Astrocyte (in vitro differentiated cells and primary cell): Measurements from ENCODE around the gene DUSP3.

Experiments
- EZH2 ChIP-seq: IDR thresholded peaks from 2 replicates; pipeline ENCODE4 v1.6.1; 2012; ENCODE audit warnings: mild to moderate bottlenecking, low read length, inconsistent platforms; ENCODE audit not compliant: insufficient read depth
- TF ChIP-seq, protein P1 (sequence below): IDR thresholded peaks from 2 replicates; pipeline ENCODE4 v1.5.1; 2011; ENCODE audit warnings: low read depth, mild to moderate bottlenecking, inconsistent platforms, low read length, moderate library complexity; ENCODE audit not compliant: insufficient read depth

DNA sequence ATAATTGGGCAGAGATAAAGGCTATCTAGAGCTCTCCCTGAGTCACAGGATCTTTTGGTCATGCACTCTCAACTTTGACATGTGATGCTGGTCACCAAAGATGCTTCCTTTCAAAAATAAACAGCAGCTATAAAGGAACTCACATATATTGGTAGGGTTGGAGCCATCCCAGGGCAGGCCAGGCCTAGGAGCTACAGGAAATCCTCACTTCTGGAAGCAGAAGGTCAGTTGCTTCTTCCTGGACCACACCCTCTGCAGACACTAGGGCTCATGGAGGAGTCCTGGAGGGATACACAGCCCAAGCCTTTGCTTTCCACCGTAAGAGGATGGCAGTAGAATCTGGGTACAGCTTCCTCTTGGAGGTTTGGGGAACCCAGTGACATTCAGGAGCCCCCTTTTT, 44.8 kb downstream of the DUSP3 start:
- TF ChIP-seq, protein P1, sequence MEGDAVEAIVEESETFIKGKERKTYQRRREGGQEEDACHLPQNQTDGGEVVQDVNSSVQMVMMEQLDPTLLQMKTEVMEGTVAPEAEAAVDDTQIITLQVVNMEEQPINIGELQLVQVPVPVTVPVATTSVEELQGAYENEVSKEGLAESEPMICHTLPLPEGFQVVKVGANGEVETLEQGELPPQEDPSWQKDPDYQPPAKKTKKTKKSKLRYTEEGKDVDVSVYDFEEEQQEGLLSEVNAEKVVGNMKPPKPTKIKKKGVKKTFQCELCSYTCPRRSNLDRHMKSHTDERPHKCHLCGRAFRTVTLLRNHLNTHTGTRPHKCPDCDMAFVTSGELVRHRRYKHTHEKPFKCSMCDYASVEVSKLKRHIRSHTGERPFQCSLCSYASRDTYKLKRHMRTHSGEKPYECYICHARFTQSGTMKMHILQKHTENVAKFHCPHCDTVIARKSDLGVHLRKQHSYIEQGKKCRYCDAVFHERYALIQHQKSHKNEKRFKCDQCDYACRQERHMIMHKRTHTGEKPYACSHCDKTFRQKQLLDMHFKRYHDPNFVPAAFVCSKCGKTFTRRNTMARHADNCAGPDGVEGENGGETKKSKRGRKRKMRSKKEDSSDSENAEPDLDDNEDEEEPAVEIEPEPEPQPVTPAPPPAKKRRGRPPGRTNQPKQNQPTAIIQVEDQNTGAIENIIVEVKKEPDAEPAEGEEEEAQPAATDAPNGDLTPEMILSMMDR, result no peak
- no peak for TF ChIP-seq EZH2
